AG04450 (cell line): Measurements from ENCODE around the gene BHMT. TPM values are rescaled to one million over a fixed set of nuclear protein-coding genes. Genes with fewer than 3 reads are reported as not detected.
A peak's percentile ranks its signal among the peaks of the same experiment; 100 is the strongest.

Experiments
- CTCF ChIA-PET: fragments of 300-600, 350-600 bp; formaldehyde crosslinking; extraction: SDS; loops from one replicate; lab custom pipeline; 2022; ENCODE audit warnings: antibody characterized with exemption, inconsistent platforms; lab: Charles Lee
- POLR2A ChIA-PET: fragments of 350-600 bp; formaldehyde crosslinking; extraction: SDS; loops from one replicate; lab custom pipeline; 2021; ENCODE audit warnings: antibody characterized with exemption, inconsistent platforms; lab: Yijun Ruan, JAX
- DNase-seq: peaks from one replicate; pipeline ENCODE4 v3.0.0-alpha.2; 2011; ENCODE audit warnings: low read depth, low spot score
- H3K27ac ChIP-seq: one replicate; pipeline ENCODE4 v1.5.1; 2012; ENCODE audit warnings: low read depth, low read length, control low read depth
- H3K27me3 ChIP-seq: one replicate; pipeline ENCODE4 v1.6.0; 2012; ENCODE audit warnings: low read length; ENCODE audit not compliant: control insufficient read depth, insufficient read depth
- H3K4me3 ChIP-seq: 2 replicates; pipeline ENCODE4 v1.5.1; 2011; ENCODE audit warnings: mild to moderate bottlenecking, low read depth, low read length, control low read depth
- H3K9me3 ChIP-seq: 2 replicates; pipeline ENCODE4 v1.5.1; 2012; ENCODE audit warnings: low read length; ENCODE audit not compliant: control insufficient read depth, insufficient read depth
- CTCF ChIP-seq: IDR thresholded peaks from 2 replicates; pipeline ENCODE4 v1.5.1; 2011; ENCODE audit warnings: low read depth, low read length, control low read depth, inconsistent platforms
- polyA plus RNA-seq: library from polyadenylated mRNA; depleted of rRNA; stranded (reverse); fragments of >200 nt; gene quantifications from 2 replicates; pipeline ENCODE4 v1.2.3, GENCODE V29; 2011

BHMT gene
- polyA plus RNA-seq, 1 experiment, result not detected

GRCh38 chr5:79109527-79110492 is 1.8 kb upstream of the BHMT start:
- Histone ChIP-seq H3K9me3 (peaks cover 3% of the 10 kb centered on the region; the same call in 1 of the 2 replicates), H3K27ac (no peak overlapping the region), H3K27me3 (peaks cover 48% of the 10 kb centered on the region), H3K4me3 (no peak overlapping the region)
- POLR2A ChIA-PET, result interaction anchor here (0.6 kb wide), 1 partner anchor 876 kb away, joined by 4 read pairs; no protein-coding TSS in a partner anchor
- CTCF ChIA-PET, result interaction anchor here (1.0 kb wide), 1 partner anchor 85 kb away, joined by 3 read pairs; no protein-coding TSS in a partner anchor
- peak; percentile 31 for TF ChIP-seq CTCF
- DNase-seq, result no peak

GRCh38 chr5:79111960-79112702 is 522 bp downstream of the BHMT start:
- ChIA-PET POLR2A (no interaction called here), CTCF (no interaction called here)
- peaks cover 52% of the 10 kb centered on the region for H3K27me3 ChIP-seq
- H3K4me3 ChIP-seq, result no peak overlapping the region
- TF ChIP-seq CTCF, result no peak
- no peak for DNase-seq
- peaks cover 3% of the 10 kb centered on the region; the same call in 1 of the 2 replicates for H3K9me3 ChIP-seq
- H3K27ac ChIP-seq, result no peak overlapping the region

GRCh38 chr5:79112703-79113058 is 1.1 kb downstream of the BHMT start:
- H3K27me3 ChIP-seq, result peaks cover 48% of the 10 kb centered on the region
- CTCF ChIA-PET, result no interaction called here
- no peak overlapping the region for H3K27ac ChIP-seq
- no peak for DNase-seq
- POLR2A ChIA-PET, result no interaction called here
- peaks cover 3% of the 10 kb centered on the region; the same call in 1 of the 2 replicates for H3K9me3 ChIP-seq
- H3K4me3 ChIP-seq, result no peak overlapping the region
- no peak for TF ChIP-seq CTCF

GRCh38 chr5:79119486-79119885 is 7.9 kb downstream of the BHMT start:
- ChIA-PET POLR2A (no interaction called here), CTCF (interaction anchor here (2.1 to 5.2 kb wide), 2 partner anchors 14 to 95 kb away, joined by 9 to 31 read pairs; no protein-coding TSS in a partner anchor)
- H3K27ac ChIP-seq, result no peak overlapping the region
- no peaks in the 10 kb centered on the region for H3K9me3 ChIP-seq
- TF ChIP-seq CTCF, result no peak
- no peak for DNase-seq
- H3K4me3 ChIP-seq, result no peak overlapping the region
- H3K27me3 ChIP-seq, result peaks cover 11% of the 10 kb centered on the region
